AG09309 (cell line): ENCODE measurements around the gene CATSPER4.

ENCODE experiments used
- DNase-seq: peaks from one replicate; pipeline ENCODE4 v3.0.0-alpha.2; 2010; ENCODE audit warnings: low read depth
- H3K4me3 ChIP-seq: 2 replicates; pipeline ENCODE4 v1.5.1; 2011; ENCODE audit warnings: mild to moderate bottlenecking, low read depth, low read length, moderate library complexity; ENCODE audit not compliant: control insufficient read depth
- CTCF ChIP-seq: IDR thresholded peaks from 2 replicates; pipeline ENCODE4 v1.5.1; 2011; ENCODE audit warnings: mild to moderate bottlenecking, low read depth, low read length, inconsistent platforms; ENCODE audit not compliant: insufficient read depth, control insufficient read depth; ENCODE audit errors: missing control alignments

Gene CATSPER4

GRCh38 chr1:26191739-26192138, 1.3 kb downstream of the CATSPER4 start:
- H3K4me3 ChIP-seq = no peak overlapping the region
- no peak for TF ChIP-seq CTCF
- no peak for DNase-seq

- DNase-seq = no peak
- TF ChIP-seq CTCF = no peak
- no peak overlapping the region for H3K4me3 ChIP-seq
Measured at GRCh38 chr1:26195805-26196204, 5.4 kb downstream of the CATSPER4 start.

GRCh38 chr1:26197301-26197700, 6.9 kb downstream of the CATSPER4 start:
- H3K4me3 ChIP-seq = no peak overlapping the region
- TF ChIP-seq CTCF = no peak
- no peak for DNase-seq

- no peak for TF ChIP-seq CTCF
Measured at GRCh38 chr1:26197813-26198212, 7.4 kb downstream of the CATSPER4 start.

GRCh38 chr1:26200413-26200812, 10.0 kb downstream of the CATSPER4 start:
- DNase-seq = no peak
- TF ChIP-seq CTCF = no peak
- H3K4me3 ChIP-seq = no peak overlapping the region

More at GRCh38 chr1:26197813-26198212, 7.4 kb downstream of the CATSPER4 start:
- DNase-seq = no peak
- H3K4me3 ChIP-seq = no peak overlapping the region

- no peak for TF ChIP-seq CTCF
- H3K4me3 ChIP-seq = no peak overlapping the region
- no peak for DNase-seq
Measured at GRCh38 chr1:26203642-26204318, 13.4 kb downstream of the CATSPER4 start.
